CD14-positive monocyte (primary cell): ENCODE data around the gene TNFAIP8L3. TPM values are rescaled to one million over a fixed set of nuclear protein-coding genes. Genes with fewer than 3 reads are reported as not detected.

Experiments used
- DNase-seq, 3 donors: peaks; one replicate each; pipeline ENCODE4 v3.0.0-alpha.2; 2011 to 2022
- H2AFZ ChIP-seq: 2 replicates; pipeline ENCODE4 v1.6.0; 2012; ENCODE audit warnings: mild to moderate bottlenecking, low read depth, low read length, inconsistent platforms; ENCODE audit not compliant: insufficient read depth, poor library complexity, severe bottlenecking
- H3K27ac ChIP-seq, 2 donors: 1 replicate in 1 of 2; 2 replicates in 1 of 2; pipeline ENCODE4 v1.5.1; 2012 to 2013; ENCODE audit warnings: low read length in 2 of 2, control low read depth in 1 of 2, inconsistent platforms in 1 of 2, low read depth in 1 of 2, mild to moderate bottlenecking in 1 of 2
- H3K27me3 ChIP-seq, 2 donors: one replicate each; pipeline versions ENCODE4 v1.6.0 to v1.6.1; 2011 to 2013; ENCODE audit warnings: low read length in 2 of 2; ENCODE audit not compliant: control insufficient read depth in 2 of 2, insufficient read depth in 2 of 2
- H3K36me3 ChIP-seq, 2 donors: replicated peaks in 1 of 2; 1 replicate in 1 of 2; 2 replicates in 1 of 2; pipeline versions ENCODE4 v1.5.1 to v1.6.1; 2012 to 2013; ENCODE audit warnings: low read length in 2 of 2, control low read depth in 1 of 2, inconsistent platforms in 1 of 2, mild to moderate bottlenecking in 1 of 2; ENCODE audit not compliant: insufficient read depth in 2 of 2, control insufficient read depth in 1 of 2
- H3K4me1 ChIP-seq, 2 donors: 1 replicate in 1 of 2; 2 replicates in 1 of 2; pipeline versions ENCODE4 v1.5.1 to v1.6.1; 2012 to 2013; ENCODE audit warnings: low read length in 2 of 2, control low read depth in 1 of 2, inconsistent platforms in 1 of 2, mild to moderate bottlenecking in 1 of 2, moderate library complexity in 1 of 2; ENCODE audit not compliant: insufficient read depth in 2 of 2, control insufficient read depth in 1 of 2
- H3K4me2 ChIP-seq: replicated peaks from 2 replicates; pipeline ENCODE3; 2012; ENCODE audit warnings: low read length, moderate library complexity, mild to moderate bottlenecking; ENCODE audit not compliant: poor library complexity, severe bottlenecking; ENCODE audit errors: extremely low read depth
- H3K4me3 ChIP-seq, 3 experiments: fragments of 200-600 bp in 1 of 3; sonication (generic) in 1 of 3; replicated peaks in 1 of 3; 1 replicate in 2 of 3; 2 replicates in 1 of 3; pipeline ENCODE4 v1.5.1; 2011 to 2013; ENCODE audit warnings: low read length in 3 of 3, mild to moderate bottlenecking in 3 of 3, control low read depth in 2 of 3, low read depth in 2 of 3, inconsistent platforms in 1 of 3, moderate library complexity in 1 of 3
- H3K79me2 ChIP-seq: 2 replicates; pipeline ENCODE4 v1.6.0; 2012; ENCODE audit warnings: mild to moderate bottlenecking, control low read depth, inconsistent platforms, low read length, moderate library complexity; ENCODE audit not compliant: insufficient read depth
- H3K9ac ChIP-seq: 2 replicates; pipeline ENCODE4 v1.6.0; 2017; ENCODE audit warnings: low read length, mild to moderate bottlenecking; ENCODE audit not compliant: insufficient read depth, poor library complexity, severe bottlenecking
- H3K9me3 ChIP-seq, 2 donors: replicated peaks in 1 of 2; 1 replicate in 1 of 2; 2 replicates in 1 of 2; pipeline versions ENCODE4 v1.5.1 to v1.6.1; 2012 to 2013; ENCODE audit warnings: low read length in 2 of 2, control low read depth in 1 of 2; ENCODE audit not compliant: control insufficient read depth in 1 of 2, insufficient read depth in 1 of 2
- H4K20me1 ChIP-seq: 2 replicates; pipeline ENCODE4 v1.6.0; 2012; ENCODE audit warnings: mild to moderate bottlenecking, low read length, control low read depth, moderate library complexity; ENCODE audit not compliant: insufficient read depth
- H3K27ac Mint-ChIP-seq, 7 donors: one replicate each; pipeline ENCODE4 v1.8.0; 2020; ENCODE audit warnings: mild to moderate bottlenecking in 7 of 7, mixed read lengths in 7 of 7, moderate library complexity in 6 of 7, inconsistent platforms in 2 of 7
- H3K27me3 Mint-ChIP-seq, 3 donors: one replicate each; pipeline ENCODE4 v1.8.0; 2021 to 2022; ENCODE audit warnings: low read depth in 3 of 3, mild to moderate bottlenecking in 3 of 3, mixed read lengths in 3 of 3, moderate library complexity in 3 of 3, inconsistent platforms in 1 of 3
- H3K36me3 Mint-ChIP-seq, 2 donors: one replicate each; pipeline ENCODE4 v1.8.0; 2020; ENCODE audit warnings: mixed read lengths in 2 of 2, inconsistent platforms in 1 of 2, mild to moderate bottlenecking in 1 of 2
- H3K4me1 Mint-ChIP-seq: one replicate; pipeline ENCODE4 v1.8.0; 2020; ENCODE audit warnings: mild to moderate bottlenecking, mixed read lengths
- H3K4me3 Mint-ChIP-seq, 2 donors: one replicate each; pipeline ENCODE4 v1.8.0; 2020; ENCODE audit warnings: mild to moderate bottlenecking in 2 of 2, mixed read lengths in 2 of 2, moderate library complexity in 1 of 2
- H3K9me3 Mint-ChIP-seq, 7 donors: one replicate each; pipeline ENCODE4 v1.8.0; 2020 to 2022; ENCODE audit warnings: mixed read lengths in 7 of 7, mild to moderate bottlenecking in 6 of 7, moderate library complexity in 6 of 7, inconsistent platforms in 2 of 7
- WGBS: methylation state at CpG from one replicate; pipeline ENCODE4 v1.1.5; 2013; ENCODE audit warnings: missing lambda C conversion rate; ENCODE audit not compliant: insufficient coverage; 5-methylcytosine and 5-hydroxymethylcytosine counted together
- intact Hi-C, 2 donors: fragments of 100-400 bp; cut with micrococcal nuclease; formaldehyde crosslinking; loops; one replicate each; pipeline versions ENCODE4 v1.15.0 to v1.15.1; 2023
- polyA plus RNA-seq, 3 donors: library from polyadenylated mRNA; depleted of rRNA in 1 of 3; unstranded in 2 of 3; stranded (reverse) in 1 of 3; fragments of 300-500 nt in 2 of 3; fragments of >200 nt in 1 of 3; fragmentation: Illumina TruSeq in 2 of 3; gene quantifications; 1 replicate in 2 of 3; 2 replicates in 1 of 3; pipeline ENCODE4 v1.2.3, GENCODE V29; 2012 to 2021
- TF ChIP-seq, protein P1 (sequence below): fragments of 200-600 bp; IDR thresholded peaks from one replicate; pipeline ENCODE4 v1.8.0; 2022; ENCODE audit warnings: antibody characterized with exemption, mild to moderate bottlenecking

Gene TNFAIP8L3
- polyA plus RNA-seq, 3 donors, result not detected

DNA sequence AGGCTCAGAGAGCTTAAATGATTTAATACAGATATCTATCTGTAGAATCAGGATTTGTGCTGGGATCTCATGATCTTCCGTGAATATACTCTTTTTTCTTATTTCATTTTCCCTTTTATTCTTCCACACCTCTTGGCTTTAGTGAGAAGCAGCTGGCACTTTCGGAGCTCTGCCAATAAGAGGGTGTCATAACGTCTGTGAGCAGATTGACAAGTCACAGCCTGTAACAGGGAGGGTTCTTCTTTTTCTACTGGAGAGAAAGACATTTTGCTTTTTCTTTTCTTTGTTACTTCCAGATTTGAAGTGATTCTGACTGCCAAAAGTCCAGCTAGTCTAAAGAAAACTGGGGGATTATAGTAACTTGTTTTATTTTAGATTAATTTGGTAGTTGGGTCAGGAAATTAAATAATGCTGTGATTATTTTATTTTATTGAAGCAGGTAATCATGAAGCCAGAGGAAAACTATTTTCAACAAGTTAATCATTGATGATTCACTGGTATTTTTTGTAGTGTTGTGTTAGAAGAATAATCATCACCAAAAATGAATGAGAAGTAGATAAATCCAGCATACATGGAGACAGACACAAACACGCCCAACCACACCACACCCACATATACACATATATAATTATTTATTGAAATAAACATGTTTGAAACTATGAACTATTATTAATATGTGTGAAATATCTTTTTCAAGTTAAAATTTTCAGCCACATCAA lies 69.8 kb downstream of the TNFAIP8L3 start:
- Histone ChIP-seq H3K4me1 (no peaks in the 10 kb centered on the region), H3K4me3 (no peak overlapping the region), H3K27ac (no peak overlapping the region), H3K27me3 (no peaks in the 10 kb centered on the region), H2AFZ (no peak overlapping the region), H3K4me2 (no peak overlapping the region), H4K20me1 (no peaks in the 10 kb centered on the region), H3K79me2 (no peaks in the 10 kb centered on the region), H3K9me3 (peaks cover 0 to 3% of the 10 kb centered on the region in 2 donors), H3K36me3 (no peaks in the 10 kb centered on the region), H3K9ac (no peak overlapping the region)
- DNase-seq, result no peak
- Mint-ChIP-seq H3K4me1 (no peaks in the 10 kb centered on the region), H3K4me3 (no peak overlapping the region), H3K36me3 (no peaks in the 10 kb centered on the region), H3K27ac (no peak overlapping the region), H3K9me3 (peaks cover 2 to 11% (median 8%) of the 10 kb centered on the region in 7 donors), H3K27me3 (peaks cover 2 to 11% (median 3%) of the 10 kb centered on the region in 3 donors)
- intact Hi-C loops, result no loop called here
- whole genome bisulfite sequencing, result no CpG with 5 or more reads among the region's 4 CpGs
- TF ChIP-seq, protein P1, sequence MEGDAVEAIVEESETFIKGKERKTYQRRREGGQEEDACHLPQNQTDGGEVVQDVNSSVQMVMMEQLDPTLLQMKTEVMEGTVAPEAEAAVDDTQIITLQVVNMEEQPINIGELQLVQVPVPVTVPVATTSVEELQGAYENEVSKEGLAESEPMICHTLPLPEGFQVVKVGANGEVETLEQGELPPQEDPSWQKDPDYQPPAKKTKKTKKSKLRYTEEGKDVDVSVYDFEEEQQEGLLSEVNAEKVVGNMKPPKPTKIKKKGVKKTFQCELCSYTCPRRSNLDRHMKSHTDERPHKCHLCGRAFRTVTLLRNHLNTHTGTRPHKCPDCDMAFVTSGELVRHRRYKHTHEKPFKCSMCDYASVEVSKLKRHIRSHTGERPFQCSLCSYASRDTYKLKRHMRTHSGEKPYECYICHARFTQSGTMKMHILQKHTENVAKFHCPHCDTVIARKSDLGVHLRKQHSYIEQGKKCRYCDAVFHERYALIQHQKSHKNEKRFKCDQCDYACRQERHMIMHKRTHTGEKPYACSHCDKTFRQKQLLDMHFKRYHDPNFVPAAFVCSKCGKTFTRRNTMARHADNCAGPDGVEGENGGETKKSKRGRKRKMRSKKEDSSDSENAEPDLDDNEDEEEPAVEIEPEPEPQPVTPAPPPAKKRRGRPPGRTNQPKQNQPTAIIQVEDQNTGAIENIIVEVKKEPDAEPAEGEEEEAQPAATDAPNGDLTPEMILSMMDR, result no peak

DNA sequence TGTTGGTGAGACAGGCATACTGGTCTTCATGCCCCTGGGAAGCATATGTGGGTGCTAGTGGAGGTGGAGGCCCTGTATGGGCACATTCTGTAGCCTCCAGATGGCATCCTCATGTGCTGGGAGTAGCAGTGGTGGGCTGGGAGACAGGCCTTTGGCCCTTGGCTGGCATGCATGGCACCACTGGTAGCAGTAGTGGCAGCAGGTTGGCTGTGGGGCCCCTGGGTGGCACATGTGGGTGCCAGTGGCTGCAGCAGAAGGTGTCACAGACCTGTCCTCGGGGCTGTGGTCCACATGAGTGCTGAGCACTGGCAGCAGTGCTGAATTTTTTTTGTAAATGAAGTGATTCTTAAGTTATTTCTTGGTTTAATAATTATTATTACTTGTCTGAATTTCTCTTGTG lies 71.2 kb downstream of the TNFAIP8L3 start:
- H3K27ac Mint-ChIP-seq, result peak overlapping the region in 1 of 7 donors; percentile 10
- H3K9me3 Mint-ChIP-seq, result peaks cover 2 to 14% (median 9%) of the 10 kb centered on the region in 7 donors
- TF ChIP-seq, protein P1, result no peak
- no peak for DNase-seq
- H3K36me3 Mint-ChIP-seq, result no peaks in the 10 kb centered on the region
- peaks cover 2 to 10% (median 3%) of the 10 kb centered on the region in 3 donors for H3K27me3 Mint-ChIP-seq
- intact Hi-C loops, result no loop called here
- H2AFZ ChIP-seq, result no peak overlapping the region
- no peaks in the 10 kb centered on the region for H3K79me2 ChIP-seq
- H3K9ac ChIP-seq, result no peak overlapping the region
- no peak overlapping the region for H3K27ac ChIP-seq
- no peaks in the 10 kb centered on the region for H3K4me1 Mint-ChIP-seq
- H4K20me1 ChIP-seq, result no peaks in the 10 kb centered on the region
- WGBS, result 100% methylated on average over 1 of the region's 1 CpG
- H3K4me2 ChIP-seq, result no peak overlapping the region
- H3K9me3 ChIP-seq, result peaks cover 0 to 3% of the 10 kb centered on the region in 2 donors
- H3K4me3 Mint-ChIP-seq, result no peak overlapping the region
- no peak overlapping the region for H3K4me3 ChIP-seq
- H3K4me1 ChIP-seq, result no peaks in the 10 kb centered on the region
- no peaks in the 10 kb centered on the region for H3K36me3 ChIP-seq
- H3K27me3 ChIP-seq, result no peaks in the 10 kb centered on the region
